ENCODE measurements around the gene L3MBTL3. TPM values are rescaled to one million over a fixed set of nuclear protein-coding genes. Genes with fewer than 3 reads are reported as not detected.
A peak's percentile ranks its signal among the peaks of the same experiment; 100 is the strongest.

Gene L3MBTL3
- total RNA-seq, 2 donors from 2014 or later = 9.8 to 13.1 TPM

DNA sequence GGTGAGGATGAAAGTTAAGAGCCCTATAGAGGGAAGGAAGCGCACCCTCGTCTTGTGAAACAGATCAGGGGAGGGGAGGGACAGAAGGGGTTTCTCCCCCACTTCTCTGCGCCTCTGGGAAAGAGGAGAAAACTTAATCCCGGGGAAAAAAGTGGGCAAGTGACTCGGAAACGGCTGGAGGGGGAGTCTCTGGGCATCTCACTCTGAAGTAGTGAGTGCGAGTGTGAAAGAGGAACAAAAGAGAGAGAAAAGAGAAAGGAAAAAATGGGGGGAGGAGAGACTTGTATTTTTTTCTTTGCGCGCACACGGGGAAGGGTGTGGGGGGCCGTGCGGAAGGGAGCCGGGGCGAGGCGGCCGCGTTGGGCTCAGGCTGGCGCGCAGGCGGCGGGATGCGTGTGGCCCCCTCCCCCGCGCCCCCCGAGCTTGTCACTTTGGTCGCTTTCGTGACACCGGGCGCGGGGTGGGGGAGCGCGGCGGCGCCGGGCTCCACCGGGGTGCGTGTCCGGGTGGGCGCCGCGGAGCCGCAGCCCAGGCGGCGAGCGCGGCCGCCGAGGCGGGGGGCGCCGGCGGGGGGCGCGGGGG is 454 bp downstream of the L3MBTL3 start:
- no peaks in the 10 kb centered on the region for H3K9me3 ChIP-seq
- TF ChIP-seq, protein P1, sequence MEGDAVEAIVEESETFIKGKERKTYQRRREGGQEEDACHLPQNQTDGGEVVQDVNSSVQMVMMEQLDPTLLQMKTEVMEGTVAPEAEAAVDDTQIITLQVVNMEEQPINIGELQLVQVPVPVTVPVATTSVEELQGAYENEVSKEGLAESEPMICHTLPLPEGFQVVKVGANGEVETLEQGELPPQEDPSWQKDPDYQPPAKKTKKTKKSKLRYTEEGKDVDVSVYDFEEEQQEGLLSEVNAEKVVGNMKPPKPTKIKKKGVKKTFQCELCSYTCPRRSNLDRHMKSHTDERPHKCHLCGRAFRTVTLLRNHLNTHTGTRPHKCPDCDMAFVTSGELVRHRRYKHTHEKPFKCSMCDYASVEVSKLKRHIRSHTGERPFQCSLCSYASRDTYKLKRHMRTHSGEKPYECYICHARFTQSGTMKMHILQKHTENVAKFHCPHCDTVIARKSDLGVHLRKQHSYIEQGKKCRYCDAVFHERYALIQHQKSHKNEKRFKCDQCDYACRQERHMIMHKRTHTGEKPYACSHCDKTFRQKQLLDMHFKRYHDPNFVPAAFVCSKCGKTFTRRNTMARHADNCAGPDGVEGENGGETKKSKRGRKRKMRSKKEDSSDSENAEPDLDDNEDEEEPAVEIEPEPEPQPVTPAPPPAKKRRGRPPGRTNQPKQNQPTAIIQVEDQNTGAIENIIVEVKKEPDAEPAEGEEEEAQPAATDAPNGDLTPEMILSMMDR (IDR thresholded peaks at IDR 0.05) = no peak
- H3K9ac ChIP-seq (ENCODE audit: low read depth in 2 of 2, low read length in 2 of 2) = peak overlapping the region; percentile 72 to 86
- H3K4me1 ChIP-seq = no peaks in the 10 kb centered on the region
- H3K4me3 ChIP-seq = peak overlapping the region; percentile 76
- peak; percentile 27 for DNase-seq
- no peaks in the 10 kb centered on the region for H3K27me3 ChIP-seq
- intact Hi-C loops (cut with DNase I) = loop anchor here (10.0 kb wide), 2 partner anchors 124 to 244 kb away; no protein-coding TSS in a partner anchor
- H3K27ac ChIP-seq = peak overlapping the region; percentile 79
- H3K36me3 ChIP-seq = no peaks in the 10 kb centered on the region

DNA sequence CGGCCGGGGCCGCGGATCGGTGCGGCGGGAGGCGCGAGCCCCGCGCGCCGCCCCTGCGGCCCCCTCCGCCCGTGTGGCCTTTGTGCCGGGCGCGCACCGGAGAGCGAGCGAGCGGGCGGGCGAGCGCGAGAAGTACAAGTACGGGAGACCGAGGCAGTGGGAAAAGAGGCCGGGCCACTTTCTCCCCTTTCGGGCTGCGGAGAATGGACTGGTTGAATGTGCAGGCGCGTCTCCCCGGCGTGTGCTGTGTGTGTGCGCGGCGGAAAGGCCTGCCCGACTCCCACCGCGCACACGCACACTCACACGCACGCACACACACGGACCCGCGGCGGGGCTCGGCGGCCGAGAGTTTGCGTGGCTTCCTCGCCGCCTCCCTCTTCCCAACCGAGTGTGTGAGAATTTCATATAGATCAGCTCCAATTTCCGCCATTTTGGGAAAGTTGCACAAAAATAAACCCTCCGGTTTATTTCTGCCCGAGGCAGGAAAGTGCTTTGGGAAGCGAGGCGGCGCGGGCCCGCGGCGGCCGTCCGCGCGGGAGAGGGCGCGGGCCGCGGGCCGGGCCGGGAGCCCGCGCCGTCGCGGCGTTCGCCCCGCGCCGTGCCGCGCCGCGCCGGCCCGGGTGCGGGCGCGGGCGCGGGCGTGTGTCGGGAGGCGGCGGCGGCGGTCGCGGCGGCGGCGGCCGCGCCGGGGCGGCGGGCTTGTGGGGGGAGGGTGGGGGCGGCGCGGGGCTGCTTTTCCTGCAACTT is 1.1 kb downstream of the L3MBTL3 start:
- Histone ChIP-seq H3K4me3 (peak overlapping the region; percentile 78), H3K27me3 (no peaks in the 10 kb centered on the region), H3K9me3 (no peaks in the 10 kb centered on the region), H3K36me3 (no peaks in the 10 kb centered on the region), H3K27ac (peak overlapping the region; percentile 79), H3K4me1 (no peaks in the 10 kb centered on the region), H3K9ac (ENCODE audit: low read depth in 2 of 2, low read length in 2 of 2) (peak overlapping the region; percentile 79 to 86)
- intact Hi-C loops (cut with DNase I) = loop anchor here (10.0 kb wide), 3 partner anchors 125 to 415 kb away; no protein-coding TSS in a partner anchor
- peak; percentile 55 for DNase-seq
- TF ChIP-seq, protein P1 (IDR thresholded peaks at IDR 0.05) = no peak

DNA sequence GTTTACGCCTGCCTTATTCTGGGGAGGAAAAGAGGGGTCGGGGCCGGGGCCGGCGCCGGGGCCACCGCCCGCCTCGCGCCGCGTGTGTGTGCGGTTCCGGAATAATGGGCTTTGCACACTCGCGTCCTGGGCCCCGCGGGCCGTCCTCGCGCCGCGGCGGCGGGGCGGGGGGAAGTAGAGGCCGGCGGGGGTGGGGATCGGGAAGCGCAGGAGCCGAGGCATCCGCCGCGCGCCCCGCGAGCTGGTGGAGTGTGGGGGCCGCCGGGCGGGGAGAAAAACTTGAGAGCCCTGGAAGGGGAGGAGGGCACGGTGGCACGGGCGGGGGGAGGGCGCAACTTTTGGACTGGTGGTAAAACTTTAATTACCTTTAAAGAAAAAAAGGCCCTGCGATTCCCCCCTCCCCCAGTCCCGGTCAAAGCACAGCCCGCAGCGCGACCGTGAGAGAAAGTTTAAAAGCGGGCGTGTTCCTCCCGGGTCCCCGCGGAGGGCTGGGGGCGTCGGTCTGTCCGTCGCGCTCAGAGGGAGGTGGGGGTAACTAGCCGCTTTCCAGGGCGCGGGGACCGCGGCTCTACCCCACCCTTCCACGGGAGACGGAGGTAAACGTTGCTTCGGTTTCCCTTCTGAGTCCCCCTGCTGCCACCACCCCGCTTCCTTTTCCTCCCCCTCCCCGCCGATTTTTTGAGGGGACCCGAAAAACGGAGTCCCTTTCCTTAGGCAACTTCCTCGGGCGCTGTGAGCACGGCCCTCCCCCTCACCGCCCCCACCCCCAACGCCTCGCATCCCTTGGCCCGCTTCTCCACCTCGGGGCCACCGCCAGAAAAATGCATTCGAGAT is 1.9 kb downstream of the L3MBTL3 start:
- Histone ChIP-seq H3K4me1 (no peaks in the 10 kb centered on the region), H3K27ac (peak overlapping the region; percentile 79), H3K36me3 (no peaks in the 10 kb centered on the region), H3K9ac (ENCODE audit: low read depth in 2 of 2, low read length in 2 of 2) (peak overlapping the region; percentile 75 to 76), H3K4me3 (peak overlapping the region; percentile 78), H3K27me3 (no peaks in the 10 kb centered on the region), H3K9me3 (no peaks in the 10 kb centered on the region)
- peak; percentile 48 for DNase-seq
- TF ChIP-seq, protein P1 (IDR thresholded peaks at IDR 0.05) = no peak
- intact Hi-C loops (cut with DNase I) = loop anchor here (10.0 kb wide), 1 partner anchor 415 kb away; no protein-coding TSS in a partner anchor

DNA sequence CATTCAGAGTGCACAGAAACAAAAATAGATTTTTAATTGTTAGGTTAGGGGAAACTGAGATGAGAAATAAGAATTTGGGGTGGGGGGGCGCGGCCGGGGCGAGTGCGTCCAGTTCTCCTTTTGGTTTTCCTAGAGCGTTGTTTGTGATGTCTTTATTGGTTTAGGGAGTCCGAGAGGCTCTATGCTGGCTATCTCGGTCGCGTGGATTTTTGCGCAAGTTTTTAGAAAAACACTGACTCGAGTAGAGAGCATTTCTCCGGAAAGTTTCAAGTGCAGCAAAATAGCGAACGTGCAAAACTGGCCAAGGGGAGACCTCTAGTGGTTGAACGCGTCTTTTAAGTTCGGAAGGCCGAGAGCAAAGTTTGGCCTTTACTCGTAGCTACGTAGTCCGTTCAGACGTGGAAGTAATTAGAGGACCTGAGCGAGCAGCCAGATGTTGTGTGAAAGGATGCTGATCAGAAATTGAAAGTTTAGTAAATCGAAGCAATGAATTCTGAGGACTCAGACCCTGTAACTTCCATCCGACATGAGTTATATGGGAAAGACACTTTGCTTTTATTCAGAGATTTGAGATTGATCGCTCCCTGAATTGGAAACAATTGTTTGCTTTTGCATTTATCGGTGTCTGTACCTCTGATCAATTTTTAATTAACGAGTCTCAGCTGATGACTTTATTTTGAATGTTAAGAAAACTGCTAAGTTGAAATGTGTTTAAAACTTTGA is 2.7 kb downstream of the L3MBTL3 start:
- peak overlapping the region in 1 of 2 donors; percentile 76 for H3K9ac ChIP-seq (ENCODE audit: low read depth in 2 of 2, low read length in 2 of 2)
- peak overlapping the region; percentile 78 for H3K4me3 ChIP-seq
- no peaks in the 10 kb centered on the region for H3K36me3 ChIP-seq
- H3K4me1 ChIP-seq = no peaks in the 10 kb centered on the region
- H3K27me3 ChIP-seq = no peaks in the 10 kb centered on the region
- TF ChIP-seq, protein P1 (IDR thresholded peaks at IDR 0.05) = peak; percentile 63
- H3K9me3 ChIP-seq = no peaks in the 10 kb centered on the region
- intact Hi-C loops (cut with DNase I) = loop anchor here (10.0 kb wide), 1 partner anchor 416 kb away; no protein-coding TSS in a partner anchor
- peak; percentile 91 for DNase-seq
- peak overlapping the region; percentile 79 for H3K27ac ChIP-seq

All from colonic mucosa (tissue), 4 donors.